Mucosa of rectum (tissue), 2 donors: ENCODE results near the gene DPYSL5.
"Not testable (repeated sequence)": the region's sequence is repeated elsewhere in the genome, so short reads cannot be mapped to it uniquely, and the experiment has no call there.

ENCODE experiments used
- H3K27ac ChIP-seq, 2 donors: one replicate each; pipeline ENCODE4 v1.7.0; 2013; ENCODE audit warnings: inconsistent platforms in 2 of 2, low read depth in 2 of 2, low read length in 2 of 2
- H3K27me3 ChIP-seq, 2 donors: one replicate each; pipeline ENCODE4 v1.7.0; 2013; ENCODE audit warnings: low read length in 2 of 2; ENCODE audit not compliant: control insufficient read depth in 2 of 2, insufficient read depth in 2 of 2
- H3K36me3 ChIP-seq, 2 donors: one replicate each; pipeline ENCODE4 v1.7.0; 2013; ENCODE audit warnings: low read length in 2 of 2; ENCODE audit not compliant: control insufficient read depth in 2 of 2, insufficient read depth in 2 of 2
- H3K4me1 ChIP-seq, 2 donors: one replicate each; pipeline ENCODE4 v1.7.0; 2013; ENCODE audit warnings: low read length in 2 of 2, mild to moderate bottlenecking in 1 of 2; ENCODE audit not compliant: control insufficient read depth in 2 of 2, insufficient read depth in 2 of 2
- H3K4me3 ChIP-seq, 2 donors: one replicate each; pipeline ENCODE4 v1.7.0; 2013; ENCODE audit warnings: low read length in 2 of 2
- H3K9ac ChIP-seq, 2 donors: one replicate each; pipeline ENCODE4 v1.7.0; 2013; ENCODE audit warnings: low read length in 2 of 2, low read depth in 1 of 2, mild to moderate bottlenecking in 1 of 2
- H3K9me3 ChIP-seq, 2 donors: one replicate each; pipeline ENCODE4 v1.7.0; 2013; ENCODE audit warnings: low read length in 2 of 2; ENCODE audit not compliant: control insufficient read depth in 2 of 2
- donor health status: healthy.
- donor health status: Normal muscosa, but diverticular disease.

The DPYSL5 gene

GRCh38 chr2:26812731-26813130, 35.2 kb upstream of the DPYSL5 start:
- Histone ChIP-seq H3K9me3 (no peaks in the 10 kb centered on the region), H3K27me3 (no peaks in the 10 kb centered on the region), H3K27ac (no peak overlapping the region), H3K9ac (no peak overlapping the region), H3K4me3 (no peak overlapping the region), H3K36me3 (no peaks in the 10 kb centered on the region), H3K4me1 (no peaks in the 10 kb centered on the region)

GRCh38 chr2:26814072-26814765, 33.7 kb upstream of the DPYSL5 start:
- H3K9ac ChIP-seq, H3K4me1 ChIP-seq, H3K9me3 ChIP-seq, H3K4me3 ChIP-seq, H3K27ac ChIP-seq, H3K36me3 ChIP-seq, H3K27me3 ChIP-seq: not testable (repeated sequence)

GRCh38 chr2:26816893-26817292, 31.0 kb upstream of the DPYSL5 start:
- Histone ChIP-seq H3K27ac (no peak overlapping the region), H3K9me3 (no peaks in the 10 kb centered on the region), H3K4me1 (no peaks in the 10 kb centered on the region), H3K36me3 (no peaks in the 10 kb centered on the region), H3K27me3 (no peaks in the 10 kb centered on the region), H3K4me3 (no peak overlapping the region), H3K9ac (no peak overlapping the region)

- H3K36me3 ChIP-seq = no peaks in the 10 kb centered on the region
- no peaks in the 10 kb centered on the region for H3K9me3 ChIP-seq
- H3K4me1 ChIP-seq = no peaks in the 10 kb centered on the region
- no peak overlapping the region for H3K4me3 ChIP-seq
- no peak overlapping the region for H3K27ac ChIP-seq
- H3K27me3 ChIP-seq = no peaks in the 10 kb centered on the region
- H3K9ac ChIP-seq = no peak overlapping the region
Measured at GRCh38 chr2:26818255-26818654, 29.7 kb upstream of the DPYSL5 start.

- Histone ChIP-seq H3K36me3 (no peaks in the 10 kb centered on the region), H3K4me3 (no peak overlapping the region), H3K4me1 (no peaks in the 10 kb centered on the region), H3K9ac (no peak overlapping the region), H3K27ac (no peak overlapping the region), H3K9me3 (no peaks in the 10 kb centered on the region), H3K27me3 (no peaks in the 10 kb centered on the region)
Measured at GRCh38 chr2:26818972-26819371, 29.0 kb upstream of the DPYSL5 start.

GRCh38 chr2:26820932-26821331, 27.0 kb upstream of the DPYSL5 start:
- Histone ChIP-seq H3K36me3 (no peaks in the 10 kb centered on the region), H3K27me3 (no peaks in the 10 kb centered on the region), H3K27ac (no peak overlapping the region), H3K4me1 (no peaks in the 10 kb centered on the region), H3K9ac (no peak overlapping the region), H3K9me3 (no peaks in the 10 kb centered on the region), H3K4me3 (no peak overlapping the region)

- H3K4me1 ChIP-seq = no peaks in the 10 kb centered on the region
- H3K9ac ChIP-seq = no peak overlapping the region
- no peak overlapping the region for H3K4me3 ChIP-seq
- H3K9me3 ChIP-seq = no peaks in the 10 kb centered on the region
- no peak overlapping the region for H3K27ac ChIP-seq
- no peaks in the 10 kb centered on the region for H3K27me3 ChIP-seq
- H3K36me3 ChIP-seq = no peaks in the 10 kb centered on the region
Measured at GRCh38 chr2:26822877-26823276, 25.1 kb upstream of the DPYSL5 start.

GRCh38 chr2:26838121-26838906, 9.6 kb upstream of the DPYSL5 start:
- Histone ChIP-seq H3K4me3 (no peak overlapping the region), H3K27ac (no peak overlapping the region), H3K27me3 (peaks cover 0 to 17% of the 10 kb centered on the region in 2 donors), H3K4me1 (no peaks in the 10 kb centered on the region), H3K9me3 (no peaks in the 10 kb centered on the region), H3K36me3 (no peaks in the 10 kb centered on the region), H3K9ac (no peak overlapping the region)

- Histone ChIP-seq H3K9ac (no peak overlapping the region), H3K4me1 (no peaks in the 10 kb centered on the region)
Measured at GRCh38 chr2:26840937-26841610, 6.9 kb upstream of the DPYSL5 start.

GRCh38 chr2:26843041-26843440, 4.9 kb upstream of the DPYSL5 start:
- Histone ChIP-seq H3K9ac (no peak overlapping the region), H3K9me3 (no peaks in the 10 kb centered on the region), H3K4me3 (no peak overlapping the region), H3K36me3 (no peaks in the 10 kb centered on the region), H3K27ac (no peak overlapping the region), H3K4me1 (peaks cover 3 to 5% of the 10 kb centered on the region in 2 donors), H3K27me3 (peaks cover 21 to 29% of the 10 kb centered on the region in 2 donors)

More at GRCh38 chr2:26840937-26841610, 6.9 kb upstream of the DPYSL5 start:
- Histone ChIP-seq H3K27me3 (peaks cover 8 to 21% of the 10 kb centered on the region in 2 donors), H3K9me3 (no peaks in the 10 kb centered on the region), H3K27ac (no peak overlapping the region), H3K4me3 (no peak overlapping the region), H3K36me3 (no peaks in the 10 kb centered on the region)
